Mesendoderm (in vitro differentiated cells): ENCODE results near the gene ACAA2.

Experiments used
- DNase-seq: peaks from one replicate; pipeline ENCODE4 v3.0.0; 2013
- H2AK5ac ChIP-seq: 2 replicates; pipeline ENCODE4 v1.6.1; 2013; ENCODE audit warnings: low read length, inconsistent platforms
- H2BK120ac ChIP-seq: 2 replicates; pipeline ENCODE4 v1.6.1; 2013; ENCODE audit warnings: low read depth, mild to moderate bottlenecking, low read length, moderate library complexity, mixed read lengths
- H2BK15ac ChIP-seq: replicated peaks from 2 replicates; pipeline ENCODE4 v1.6.1; 2013; ENCODE audit warnings: low read depth, mild to moderate bottlenecking, moderate library complexity
- H2BK5ac ChIP-seq: 2 replicates; pipeline ENCODE4 v1.6.1; 2013; ENCODE audit warnings: low read length, inconsistent platforms
- H3K18ac ChIP-seq: 2 replicates; pipeline ENCODE4 v1.6.1; 2013; ENCODE audit warnings: mild to moderate bottlenecking, low read length, mixed read lengths
- H3K23ac ChIP-seq: one replicate; pipeline ENCODE4 v1.6.1; 2013; ENCODE audit warnings: low read length
- H3K27ac ChIP-seq: 2 replicates; pipeline ENCODE4 v1.5.1; 2013; ENCODE audit warnings: low read depth, mild to moderate bottlenecking, inconsistent platforms, low read length, moderate library complexity
- H3K27me3 ChIP-seq: 2 replicates; pipeline ENCODE4 v1.6.1; 2013; ENCODE audit warnings: low read length, control low read depth, mild to moderate bottlenecking, inconsistent platforms; ENCODE audit not compliant: insufficient read depth, poor library complexity
- H3K36me3 ChIP-seq: 2 replicates; pipeline ENCODE4 v1.6.1; 2013; ENCODE audit warnings: low read length, inconsistent platforms; ENCODE audit not compliant: control insufficient read depth, insufficient read depth
- H3K4ac ChIP-seq: one replicate; pipeline ENCODE4 v1.6.1; 2013; ENCODE audit warnings: low read depth, mild to moderate bottlenecking, low read length, moderate library complexity
- H3K4me1 ChIP-seq: 2 replicates; pipeline ENCODE4 v1.6.1; 2013; ENCODE audit warnings: low read depth, low read length, inconsistent platforms; ENCODE audit not compliant: control insufficient read depth
- H3K4me2 ChIP-seq: 2 replicates; pipeline ENCODE4 v1.6.1; 2013; ENCODE audit warnings: low read length
- H3K4me3 ChIP-seq: 2 replicates; pipeline ENCODE4 v1.5.1; 2013; ENCODE audit warnings: mild to moderate bottlenecking, low read length
- H3K56ac ChIP-seq: one replicate; pipeline ENCODE4 v1.6.1; 2013; ENCODE audit warnings: low read length
- H3K79me1 ChIP-seq: 2 replicates; pipeline ENCODE4 v1.6.1; 2013; ENCODE audit warnings: low read length, inconsistent platforms
- H3K79me2 ChIP-seq: 2 replicates; pipeline ENCODE4 v1.6.1; 2013; ENCODE audit warnings: mild to moderate bottlenecking, low read length; ENCODE audit not compliant: control insufficient read depth, insufficient read depth
- H3K9ac ChIP-seq: 2 replicates; pipeline ENCODE4 v1.6.1; 2013; ENCODE audit warnings: low read length, inconsistent platforms
- H4K5ac ChIP-seq: one replicate; pipeline ENCODE4 v1.6.1; 2013; ENCODE audit warnings: low read length
- H4K8ac ChIP-seq: one replicate; pipeline ENCODE4 v1.6.1; 2013; ENCODE audit warnings: low read depth, mild to moderate bottlenecking, control low read depth, low read length, moderate library complexity
- WGBS: extraction: QIAGEN DNeasy Blood & Tissue Kit; methylation state at CpG from one replicate; pipeline ENCODE4 v1.1.7; 2013; ENCODE audit warnings: low lambda C conversion rate, missing lambda C conversion rate; ENCODE audit not compliant: insufficient coverage; ENCODE audit errors: extremely low coverage; 5-methylcytosine and 5-hydroxymethylcytosine counted together

Gene ACAA2

GRCh38 chr18:49853436-49853835 lies 40.1 kb upstream of the ACAA2 start:
- H3K27me3 ChIP-seq = no peaks in the 10 kb centered on the region
- H3K56ac ChIP-seq = no peak overlapping the region
- H3K4me1 ChIP-seq = peaks cover 7% of the 10 kb centered on the region
- H2BK5ac ChIP-seq = no peak overlapping the region
- H3K18ac ChIP-seq = no peak overlapping the region
- H4K8ac ChIP-seq = no peak overlapping the region
- no peak overlapping the region for H2AK5ac ChIP-seq
- H3K4me2 ChIP-seq = no peak overlapping the region
- no peak overlapping the region for H3K4ac ChIP-seq
- no peak overlapping the region for H2BK15ac ChIP-seq
- no peaks in the 10 kb centered on the region for H3K79me1 ChIP-seq
- no peak for DNase-seq
- H3K4me3 ChIP-seq = no peak overlapping the region
- no CpG with 5 or more reads among the region's 8 CpGs for WGBS
- no peak overlapping the region for H3K27ac ChIP-seq
- H2BK120ac ChIP-seq = no peak overlapping the region
- no peak overlapping the region for H3K23ac ChIP-seq
- no peaks in the 10 kb centered on the region for H3K36me3 ChIP-seq
- no peak overlapping the region for H4K5ac ChIP-seq
- no peak overlapping the region for H3K9ac ChIP-seq
- H3K79me2 ChIP-seq = no peaks in the 10 kb centered on the region

- no CpG with 5 or more reads among the region's 7 CpGs for WGBS
- no peak overlapping the region for H4K5ac ChIP-seq
- no peak overlapping the region for H3K9ac ChIP-seq
- no peak for DNase-seq
- no peak overlapping the region for H3K23ac ChIP-seq
- H3K4me1 ChIP-seq = peaks cover 6% of the 10 kb centered on the region
- H2BK5ac ChIP-seq = no peak overlapping the region
- no peak overlapping the region for H3K4me3 ChIP-seq
- H3K56ac ChIP-seq = no peak overlapping the region
- no peaks in the 10 kb centered on the region for H3K27me3 ChIP-seq
- H2BK15ac ChIP-seq = no peak overlapping the region
- H4K8ac ChIP-seq = no peak overlapping the region
- no peaks in the 10 kb centered on the region for H3K79me1 ChIP-seq
- no peaks in the 10 kb centered on the region for H3K79me2 ChIP-seq
- H2AK5ac ChIP-seq = no peak overlapping the region
- H2BK120ac ChIP-seq = no peak overlapping the region
- no peak overlapping the region for H3K18ac ChIP-seq
- no peak overlapping the region for H3K4ac ChIP-seq
- no peaks in the 10 kb centered on the region for H3K36me3 ChIP-seq
- no peak overlapping the region for H3K4me2 ChIP-seq
- no peak overlapping the region for H3K27ac ChIP-seq
These were observed 39.7 kb upstream of the ACAA2 start for GRCh38 chr18:49853011-49853410.

GRCh38 chr18:49851624-49852023 lies 38.3 kb upstream of the ACAA2 start:
- Histone ChIP-seq H2AK5ac (no peak overlapping the region), H4K5ac (no peak overlapping the region), H3K9ac (no peak overlapping the region), H3K27ac (no peak overlapping the region), H3K4me2 (no peak overlapping the region), H3K36me3 (no peaks in the 10 kb centered on the region), H3K79me1 (no peaks in the 10 kb centered on the region), H4K8ac (no peak overlapping the region), H3K56ac (no peak overlapping the region), H3K18ac (no peak overlapping the region), H3K4me3 (no peak overlapping the region), H3K79me2 (no peaks in the 10 kb centered on the region), H2BK5ac (no peak overlapping the region), H3K4ac (no peak overlapping the region), H3K27me3 (no peaks in the 10 kb centered on the region), H3K23ac (no peak overlapping the region), H2BK15ac (no peak overlapping the region), H2BK120ac (no peak overlapping the region), H3K4me1 (peaks cover 6% of the 10 kb centered on the region)
- no CpG with 5 or more reads among the region's 4 CpGs for WGBS
- no peak for DNase-seq

- no CpG with 5 or more reads among the region's 8 CpGs for WGBS
- H3K27ac ChIP-seq = no peak overlapping the region
- H3K4me2 ChIP-seq = no peak overlapping the region
These were observed 37.3 kb upstream of the ACAA2 start for GRCh38 chr18:49850636-49851035.

GRCh38 chr18:49849331-49850217 lies 36.2 kb upstream of the ACAA2 start:
- H3K56ac ChIP-seq = peak overlapping the region; percentile 40
- no peaks in the 10 kb centered on the region for H3K79me1 ChIP-seq
- no peak overlapping the region for H3K27ac ChIP-seq
- peaks cover 6% of the 10 kb centered on the region for H3K4me1 ChIP-seq
- no CpG with 5 or more reads among the region's 14 CpGs for WGBS
- H3K23ac ChIP-seq = no peak overlapping the region
- H3K9ac ChIP-seq = no peak overlapping the region
- H3K18ac ChIP-seq = no peak overlapping the region
- H3K4me3 ChIP-seq = no peak overlapping the region
- no peaks in the 10 kb centered on the region for H3K36me3 ChIP-seq
- no peak overlapping the region for H2BK5ac ChIP-seq
- no peak overlapping the region for H2BK120ac ChIP-seq
- no peak overlapping the region for H2BK15ac ChIP-seq
- no peak overlapping the region for H3K4me2 ChIP-seq
- H3K79me2 ChIP-seq = no peaks in the 10 kb centered on the region
- DNase-seq = peak; percentile 97
- no peak overlapping the region for H4K8ac ChIP-seq
- no peak overlapping the region for H2AK5ac ChIP-seq
- no peaks in the 10 kb centered on the region for H3K27me3 ChIP-seq
- no peak overlapping the region for H3K4ac ChIP-seq
- H4K5ac ChIP-seq = no peak overlapping the region

More at GRCh38 chr18:49850636-49851035, 37.3 kb upstream of the ACAA2 start:
- Histone ChIP-seq H4K5ac (no peak overlapping the region), H3K4ac (no peak overlapping the region), H3K36me3 (no peaks in the 10 kb centered on the region), H2BK5ac (no peak overlapping the region), H3K23ac (no peak overlapping the region), H3K27me3 (no peaks in the 10 kb centered on the region), H3K56ac (no peak overlapping the region), H3K79me1 (no peaks in the 10 kb centered on the region), H2BK120ac (no peak overlapping the region), H2AK5ac (no peak overlapping the region), H3K9ac (no peak overlapping the region), H4K8ac (no peak overlapping the region), H3K18ac (no peak overlapping the region), H3K4me1 (peaks cover 6% of the 10 kb centered on the region), H2BK15ac (no peak overlapping the region), H3K4me3 (no peak overlapping the region), H3K79me2 (no peaks in the 10 kb centered on the region)
- no peak for DNase-seq

GRCh38 chr18:49848115-49848514 lies 34.8 kb upstream of the ACAA2 start:
- Histone ChIP-seq H3K4me1 (peaks cover 6% of the 10 kb centered on the region), H3K27ac (no peak overlapping the region), H3K23ac (no peak overlapping the region), H3K9ac (no peak overlapping the region), H3K4me2 (no peak overlapping the region), H3K36me3 (no peaks in the 10 kb centered on the region), H3K79me1 (no peaks in the 10 kb centered on the region), H2AK5ac (no peak overlapping the region), H3K4ac (no peak overlapping the region), H3K27me3 (no peaks in the 10 kb centered on the region), H3K56ac (no peak overlapping the region), H2BK120ac (no peak overlapping the region), H2BK5ac (no peak overlapping the region), H3K18ac (no peak overlapping the region), H4K5ac (no peak overlapping the region), H3K79me2 (no peaks in the 10 kb centered on the region), H3K4me3 (no peak overlapping the region), H4K8ac (no peak overlapping the region), H2BK15ac (no peak overlapping the region)
- no CpG with 5 or more reads among the region's 4 CpGs for WGBS
- DNase-seq = no peak
